Measurements from ENCODE around the gene SOX6. TPM values are rescaled to one million over a fixed set of nuclear protein-coding genes. Genes with fewer than 3 reads are reported as not detected.

The SOX6 gene
- total and polyA plus RNA-seq, 4 donors = under 0.01 to 11.8 (median 4.8) TPM

- Histone ChIP-seq H3K36me3 (ENCODE audit: control insufficient read depth in 1 of 2, insufficient read depth in 2 of 2, low read length in 1 of 2) (no peaks in the 10 kb centered on the region), H3K27ac (ENCODE audit: low read depth in 1 of 2, low read length in 2 of 2) (no peak overlapping the region), H3K4me3 (ENCODE audit: low read length in 2 of 2) (no peak overlapping the region), H3K27me3 (ENCODE audit: control insufficient read depth in 1 of 2, insufficient read depth in 2 of 2, low read length in 1 of 2) (no peaks in the 10 kb centered on the region), H3K4me1 (ENCODE audit: control insufficient read depth in 1 of 2, insufficient read depth in 2 of 2, low read length in 2 of 2) (no peaks in the 10 kb centered on the region), H3K9me3 (ENCODE audit: control insufficient read depth, low read length) (no peaks in the 10 kb centered on the region)
- intact Hi-C loops (cut with DNase I) = no loop called here
- WGBS, 2 donors = 75 to 91% methylated on average over 1 of the region's 1 CpG
- no peak for DNase-seq
- ATAC-seq (ENCODE audit: low FRiP score) = no peak
Measured at GRCh38 chr11:16114978-16115871, 241.1 kb downstream of the SOX6 start.

- WGBS, 2 donors = 81 to 82% methylated on average over 2 of the region's 2 CpGs
- intact Hi-C loops (cut with DNase I) = no loop called here
- ATAC-seq (ENCODE audit: low FRiP score) (no peak), DNase-seq (no peak)
- no peaks in the 10 kb centered on the region for H3K36me3 ChIP-seq (ENCODE audit: control insufficient read depth in 1 of 2, insufficient read depth in 2 of 2, low read length in 1 of 2)
- no peak overlapping the region for H3K4me3 ChIP-seq (ENCODE audit: low read length in 2 of 2)
- H3K4me1 ChIP-seq (ENCODE audit: control insufficient read depth in 1 of 2, insufficient read depth in 2 of 2, low read length in 2 of 2) = no peaks in the 10 kb centered on the region
- no peaks in the 10 kb centered on the region for H3K9me3 ChIP-seq (ENCODE audit: control insufficient read depth, low read length)
- no peak overlapping the region for H3K27ac ChIP-seq (ENCODE audit: low read depth in 1 of 2, low read length in 2 of 2)
- no peaks in the 10 kb centered on the region for H3K27me3 ChIP-seq (ENCODE audit: control insufficient read depth in 1 of 2, insufficient read depth in 2 of 2, low read length in 1 of 2)
Measured at GRCh38 chr11:16114431-16114830, 241.9 kb downstream of the SOX6 start.

GRCh38 chr11:16111690-16112089 is 244.7 kb downstream of the SOX6 start:
- no peaks in the 10 kb centered on the region for H3K36me3 ChIP-seq (ENCODE audit: control insufficient read depth in 1 of 2, insufficient read depth in 2 of 2, low read length in 1 of 2)
- no peaks in the 10 kb centered on the region for H3K27me3 ChIP-seq (ENCODE audit: control insufficient read depth in 1 of 2, insufficient read depth in 2 of 2, low read length in 1 of 2)
- DNase-seq = no peak
- no peaks in the 10 kb centered on the region for H3K4me1 ChIP-seq (ENCODE audit: control insufficient read depth in 1 of 2, insufficient read depth in 2 of 2, low read length in 2 of 2)
- 95 to 96% methylated on average over 2 of the region's 2 CpGs for WGBS, 2 donors
- no peak overlapping the region for H3K4me3 ChIP-seq (ENCODE audit: low read length in 2 of 2)
- no peaks in the 10 kb centered on the region for H3K9me3 ChIP-seq (ENCODE audit: control insufficient read depth, low read length)
- no peak for ATAC-seq (ENCODE audit: low FRiP score)
- intact Hi-C loops (cut with DNase I) = no loop called here
- no peak overlapping the region for H3K27ac ChIP-seq (ENCODE audit: low read depth in 1 of 2, low read length in 2 of 2)

- Histone ChIP-seq H3K4me3 (ENCODE audit: low read length in 2 of 2) (no peak overlapping the region), H3K27ac (ENCODE audit: low read depth in 1 of 2, low read length in 2 of 2) (no peak overlapping the region), H3K36me3 (ENCODE audit: control insufficient read depth in 1 of 2, insufficient read depth in 2 of 2, low read length in 1 of 2) (no peaks in the 10 kb centered on the region), H3K4me1 (ENCODE audit: control insufficient read depth in 1 of 2, insufficient read depth in 2 of 2, low read length in 2 of 2) (no peaks in the 10 kb centered on the region), H3K27me3 (ENCODE audit: control insufficient read depth in 1 of 2, insufficient read depth in 2 of 2, low read length in 1 of 2) (no peaks in the 10 kb centered on the region), H3K9me3 (ENCODE audit: control insufficient read depth, low read length) (no peaks in the 10 kb centered on the region)
- intact Hi-C loops (cut with DNase I) = no loop called here
- WGBS, 2 donors = 73 to 80% methylated on average over 2 of the region's 2 CpGs
- no peak for ATAC-seq (ENCODE audit: low FRiP score)
- no peak for DNase-seq
Measured at GRCh38 chr11:16110886-16111285, 245.5 kb downstream of the SOX6 start.

GRCh38 chr11:16099343-16099900 is 256.9 kb downstream of the SOX6 start:
- DNase-seq (no peak), ATAC-seq (ENCODE audit: low FRiP score) (no peak)
- 81 to 83% methylated on average over 2 of the region's 2 CpGs for whole genome bisulfite sequencing, 2 donors
- no peaks in the 10 kb centered on the region for H3K27me3 ChIP-seq (ENCODE audit: control insufficient read depth in 1 of 2, insufficient read depth in 2 of 2, low read length in 1 of 2)
- intact Hi-C loops (cut with DNase I) = no loop called here
- no peak overlapping the region for H3K4me3 ChIP-seq (ENCODE audit: low read length in 2 of 2)
- no peak overlapping the region for H3K27ac ChIP-seq (ENCODE audit: low read depth in 1 of 2, low read length in 2 of 2)
- no peaks in the 10 kb centered on the region for H3K9me3 ChIP-seq (ENCODE audit: control insufficient read depth, low read length)
- H3K36me3 ChIP-seq (ENCODE audit: control insufficient read depth in 1 of 2, insufficient read depth in 2 of 2, low read length in 1 of 2) = no peaks in the 10 kb centered on the region
- no peaks in the 10 kb centered on the region for H3K4me1 ChIP-seq (ENCODE audit: control insufficient read depth in 1 of 2, insufficient read depth in 2 of 2, low read length in 2 of 2)

GRCh38 chr11:16098526-16099205 is 257.7 kb downstream of the SOX6 start:
- intact Hi-C loops (cut with DNase I) = no loop called here
- no peak overlapping the region for H3K27ac ChIP-seq (ENCODE audit: low read depth in 1 of 2, low read length in 2 of 2)
- no peaks in the 10 kb centered on the region for H3K4me1 ChIP-seq (ENCODE audit: control insufficient read depth in 1 of 2, insufficient read depth in 2 of 2, low read length in 2 of 2)
- no peaks in the 10 kb centered on the region for H3K27me3 ChIP-seq (ENCODE audit: control insufficient read depth in 1 of 2, insufficient read depth in 2 of 2, low read length in 1 of 2)
- no peak for DNase-seq
- ATAC-seq (ENCODE audit: low FRiP score) = no peak
- H3K4me3 ChIP-seq (ENCODE audit: low read length in 2 of 2) = no peak overlapping the region
- H3K9me3 ChIP-seq (ENCODE audit: control insufficient read depth, low read length) = no peaks in the 10 kb centered on the region
- WGBS, 2 donors = 81 to 91% methylated on average over 3 of the region's 3 CpGs
- H3K36me3 ChIP-seq (ENCODE audit: control insufficient read depth in 1 of 2, insufficient read depth in 2 of 2, low read length in 1 of 2) = no peaks in the 10 kb centered on the region

GRCh38 chr11:16097543-16097942 is 258.8 kb downstream of the SOX6 start:
- Histone ChIP-seq H3K4me1 (ENCODE audit: control insufficient read depth in 1 of 2, insufficient read depth in 2 of 2, low read length in 2 of 2) (no peaks in the 10 kb centered on the region), H3K27me3 (ENCODE audit: control insufficient read depth in 1 of 2, insufficient read depth in 2 of 2, low read length in 1 of 2) (no peaks in the 10 kb centered on the region), H3K4me3 (ENCODE audit: low read length in 2 of 2) (no peak overlapping the region), H3K27ac (ENCODE audit: low read depth in 1 of 2, low read length in 2 of 2) (no peak overlapping the region), H3K36me3 (ENCODE audit: control insufficient read depth in 1 of 2, insufficient read depth in 2 of 2, low read length in 1 of 2) (no peaks in the 10 kb centered on the region), H3K9me3 (ENCODE audit: control insufficient read depth, low read length) (no peaks in the 10 kb centered on the region)
- intact Hi-C loops (cut with DNase I) = no loop called here
- WGBS, 2 donors = 42 to 50% methylated on average over 2 of the region's 2 CpGs
- ATAC-seq (ENCODE audit: low FRiP score) = no peak
- DNase-seq = no peak

GRCh38 chr11:16096336-16096735 is 260.0 kb downstream of the SOX6 start:
- Histone ChIP-seq H3K27ac (ENCODE audit: low read depth in 1 of 2, low read length in 2 of 2) (no peak overlapping the region), H3K4me3 (ENCODE audit: low read length in 2 of 2) (no peak overlapping the region), H3K36me3 (ENCODE audit: control insufficient read depth in 1 of 2, insufficient read depth in 2 of 2, low read length in 1 of 2) (no peaks in the 10 kb centered on the region), H3K4me1 (ENCODE audit: control insufficient read depth in 1 of 2, insufficient read depth in 2 of 2, low read length in 2 of 2) (no peaks in the 10 kb centered on the region), H3K9me3 (ENCODE audit: control insufficient read depth, low read length) (no peaks in the 10 kb centered on the region), H3K27me3 (ENCODE audit: control insufficient read depth in 1 of 2, insufficient read depth in 2 of 2, low read length in 1 of 2) (no peaks in the 10 kb centered on the region)
- DNase-seq (no peak), ATAC-seq (ENCODE audit: low FRiP score) (no peak)
- intact Hi-C loops (cut with DNase I) = no loop called here
- 95% methylated on average over 2 of the region's 2 CpGs for WGBS, 2 donors
